Cerebellar cortex (tissue), 1 donor: Measurements from ENCODE around the gene INTS14.

Source experiments
- DNase-seq: peaks from one replicate; pipeline ENCODE4 v3.0.0-alpha.2; 2015; ENCODE audit warnings: low spot score

The INTS14 gene

DNA sequence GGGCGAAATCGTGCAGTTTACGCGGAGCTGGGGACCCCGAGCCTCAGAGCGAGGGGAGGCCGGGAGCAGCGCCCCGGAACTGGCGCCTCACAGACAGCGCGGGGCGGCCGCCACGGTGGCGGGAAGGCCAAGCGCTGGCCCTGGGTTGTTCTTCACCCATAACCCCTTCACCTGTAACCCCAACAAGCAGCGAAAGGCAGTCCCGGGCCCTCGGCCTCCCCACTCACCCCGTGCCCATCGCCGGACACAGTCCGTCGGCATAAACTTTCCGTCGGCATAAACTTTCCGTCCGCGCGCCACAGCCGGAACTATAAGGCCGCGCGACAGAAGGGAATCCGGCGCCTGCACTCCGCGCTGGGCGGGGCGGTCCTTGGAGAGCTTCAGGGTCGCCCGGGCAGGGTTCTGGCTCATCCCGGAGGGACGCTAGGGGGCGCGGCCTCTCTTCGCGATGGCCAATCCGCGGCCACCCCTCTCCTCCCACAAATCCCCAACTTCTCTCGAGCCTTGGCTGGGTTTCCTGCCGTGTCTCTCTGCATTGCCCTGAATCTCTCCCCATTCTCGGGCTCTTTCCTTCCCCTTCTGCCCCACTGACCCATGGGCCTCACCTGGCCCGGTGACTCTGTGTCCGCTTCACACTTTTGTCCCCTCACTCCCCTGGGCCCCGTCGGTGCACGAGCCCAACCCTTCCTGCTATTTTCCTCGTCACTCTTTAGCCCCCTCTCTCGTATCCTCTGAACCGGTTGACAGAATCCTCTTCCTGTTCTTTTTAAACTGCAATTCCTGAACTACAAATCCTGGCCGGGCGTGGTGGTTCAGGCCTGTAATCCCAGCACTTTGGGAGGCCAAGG, at the start of gene INTS14:
Gene INTS14, minus strand, starts transcription at position 261 of the 848 bp plus-strand sequence. CDS start 3,751 bp downstream, outside the sequence.
- peak; percentile 97 for DNase-seq

- DNase-seq = no peak
Measured at GRCh38 chr15:65659502-65660052, 48.6 kb upstream of the INTS14 start.

GRCh38 chr15:65655457-65655856, 44.5 kb upstream of the INTS14 start:
- no peak for DNase-seq

GRCh38 chr15:65655026-65655425, 44.1 kb upstream of the INTS14 start:
- no peak for DNase-seq

DNA sequence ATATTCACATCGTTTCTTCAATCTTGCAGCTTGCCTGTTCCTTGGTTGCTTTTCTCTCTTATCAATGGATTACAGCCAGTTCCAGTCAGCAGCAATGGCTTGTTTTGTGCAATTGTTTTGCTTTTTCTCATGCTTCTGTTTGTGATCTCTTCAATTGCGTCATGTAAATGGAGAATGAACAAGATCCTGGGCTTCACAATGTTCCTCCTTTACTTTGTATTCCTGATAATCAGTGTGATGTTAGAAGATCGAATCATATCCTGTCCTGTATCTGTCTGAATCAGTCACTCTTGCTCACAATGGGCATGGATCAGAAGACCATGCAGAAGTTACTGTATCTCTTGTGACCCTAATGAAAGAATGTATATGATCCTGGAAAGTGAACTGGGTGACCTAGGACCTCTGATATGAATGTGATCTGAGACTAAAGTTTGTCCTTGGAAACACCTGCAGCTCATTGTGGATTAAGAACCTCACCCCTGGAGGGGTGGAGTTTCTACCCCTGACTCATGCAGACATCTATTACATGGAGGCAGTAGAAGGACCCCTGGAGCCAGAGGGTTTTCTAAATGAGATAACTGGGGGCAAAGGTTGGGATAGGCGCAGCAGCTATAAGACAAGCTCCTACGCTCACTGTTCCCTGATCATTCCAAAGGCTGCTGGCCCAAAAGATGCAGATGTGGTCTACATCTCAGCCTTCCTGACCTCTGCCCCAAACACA, 43.0 kb upstream of the INTS14 start:
- DNase-seq = no peak

DNA sequence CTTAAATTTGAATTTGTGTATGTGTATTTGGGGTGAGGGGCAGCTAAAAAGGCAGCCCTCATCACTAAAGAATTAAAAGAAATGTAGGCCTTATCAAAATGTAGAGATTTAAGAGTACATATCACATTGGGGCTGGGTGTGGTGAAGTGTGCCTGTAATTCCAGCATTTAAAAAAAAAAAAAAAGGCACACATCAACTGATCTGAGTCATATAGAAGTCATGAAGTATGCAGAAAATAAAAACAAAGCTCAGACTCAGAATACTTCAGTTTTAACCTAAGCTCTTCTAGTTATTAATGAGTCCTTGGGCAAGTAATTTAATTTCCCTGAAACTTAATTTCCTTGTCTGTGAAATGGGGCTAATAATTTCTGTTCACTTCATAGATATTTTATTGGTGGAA, 42.4 kb upstream of the INTS14 start:
- no peak for DNase-seq

DNA sequence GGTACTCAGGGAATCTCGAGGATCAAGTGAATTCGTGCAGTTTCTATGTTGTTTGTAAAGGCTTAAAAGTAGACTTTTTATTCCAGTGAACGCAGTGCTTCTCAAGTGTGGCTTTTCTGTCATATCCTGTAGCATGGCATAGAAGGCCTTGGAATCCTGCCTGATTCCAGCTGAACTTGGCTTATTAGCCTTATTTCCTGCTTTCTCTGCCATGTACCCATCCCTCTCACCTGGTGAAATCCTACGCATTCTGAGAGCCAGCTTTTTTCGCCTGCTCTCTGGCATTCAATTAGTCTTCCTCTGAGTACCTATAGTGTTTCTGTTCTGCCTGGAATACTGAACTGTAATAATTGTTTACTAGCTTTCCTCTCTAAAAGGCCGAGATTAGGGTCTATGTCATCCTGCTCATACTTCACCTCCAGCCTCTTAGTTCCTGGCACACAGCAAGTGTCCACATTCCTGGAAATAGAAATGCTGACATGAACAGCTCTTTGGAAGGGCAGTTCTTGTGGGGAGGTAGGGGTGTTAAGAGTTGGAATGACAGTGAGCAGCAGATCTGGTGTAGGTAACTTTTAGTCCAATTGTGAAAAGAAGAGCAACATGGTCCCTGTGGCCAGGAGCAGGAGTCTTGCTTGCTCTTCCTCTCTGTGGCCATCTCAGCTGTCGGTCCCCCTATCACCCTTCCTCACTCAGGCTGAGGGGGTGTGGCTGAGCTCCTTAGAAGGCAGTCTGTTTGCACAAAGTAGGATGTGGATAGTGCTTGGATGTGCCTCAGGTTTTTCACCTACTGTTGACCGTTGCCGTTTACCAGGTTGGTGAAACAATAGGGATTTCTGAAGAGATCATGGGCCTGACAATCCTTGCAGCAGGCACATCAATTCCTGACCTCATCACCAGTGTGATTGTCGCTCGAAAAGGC, 41.2 kb upstream of the INTS14 start:
- peak; percentile 65 for DNase-seq

DNA sequence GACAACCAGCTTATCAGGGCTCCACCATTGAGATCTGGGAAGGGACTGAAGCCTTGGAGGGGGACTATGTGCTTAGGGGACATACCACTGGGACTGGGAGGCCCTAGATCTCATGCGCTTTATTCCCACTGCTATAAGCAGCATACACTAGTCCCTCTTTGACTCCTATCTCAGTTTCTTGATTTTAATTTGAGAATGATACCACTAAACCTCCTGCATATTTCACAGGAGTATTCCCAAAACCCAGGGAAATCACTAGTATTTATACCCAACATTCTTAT, 40.1 kb upstream of the INTS14 start:
- DNase-seq = no peak

GRCh38 chr15:65650312-65651041, 39.5 kb upstream of the INTS14 start:
- no peak for DNase-seq

GRCh38 chr15:65646486-65646885, 35.6 kb upstream of the INTS14 start:
- DNase-seq = no peak

DNA sequence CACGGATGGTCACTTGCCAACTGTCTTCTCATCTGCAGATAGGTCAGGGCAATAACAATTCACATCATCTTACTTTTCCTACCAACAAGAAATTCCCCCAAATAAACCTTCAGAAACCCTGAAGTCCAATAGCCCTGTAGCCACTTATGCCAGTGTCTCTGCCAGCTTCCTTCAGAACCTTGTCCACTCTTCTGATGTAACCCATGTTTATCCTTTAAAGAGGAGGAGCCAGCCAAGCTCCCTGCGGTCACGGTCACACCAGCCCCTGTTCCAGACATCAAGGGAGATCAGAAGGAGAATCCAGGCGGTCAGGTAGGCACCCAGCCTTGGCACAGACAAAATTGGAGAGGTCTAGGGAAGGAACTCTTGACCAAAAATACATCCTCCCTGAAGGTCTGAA, 34.5 kb upstream of the INTS14 start:
- DNase-seq = no peak

GRCh38 chr15:65644282-65644681, 33.4 kb upstream of the INTS14 start:
- no peak for DNase-seq

- DNase-seq = no peak
Measured at GRCh38 chr15:65642594-65642993, 31.7 kb upstream of the INTS14 start.

DNA sequence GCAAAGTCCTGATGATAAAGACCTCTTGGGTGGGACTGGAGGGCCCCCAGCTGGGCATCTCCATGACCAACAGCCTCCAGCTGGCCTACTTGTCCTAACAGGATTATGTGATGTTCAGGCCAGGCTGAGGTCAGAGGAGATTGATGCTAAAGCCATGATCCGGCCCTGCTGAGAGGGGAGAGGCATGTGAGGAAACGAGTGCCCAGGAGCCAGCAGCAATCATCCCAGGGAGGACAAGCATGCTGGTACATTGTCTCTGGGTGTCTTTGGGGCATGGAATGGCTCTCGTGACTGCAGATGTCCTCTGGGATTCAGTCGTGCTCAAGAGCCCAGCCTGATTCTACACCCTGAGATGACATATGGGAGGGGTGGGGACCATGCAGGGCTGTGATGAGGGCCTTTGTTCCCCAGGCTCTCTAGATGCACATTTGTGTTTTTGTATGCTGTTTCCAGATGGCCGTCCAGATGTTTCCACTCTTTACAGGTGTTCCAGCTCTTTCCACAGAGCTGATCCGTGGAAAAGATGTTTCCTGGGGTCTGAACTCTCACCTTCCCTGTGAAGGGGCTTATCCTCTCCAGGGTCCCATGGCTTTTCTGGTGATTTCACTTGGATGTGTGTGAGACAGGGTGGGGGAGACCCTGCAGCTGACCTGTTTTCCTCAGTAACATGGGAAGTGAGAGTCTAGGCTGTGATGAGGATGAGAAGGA, 31.0 kb upstream of the INTS14 start:
- no peak for DNase-seq

DNA sequence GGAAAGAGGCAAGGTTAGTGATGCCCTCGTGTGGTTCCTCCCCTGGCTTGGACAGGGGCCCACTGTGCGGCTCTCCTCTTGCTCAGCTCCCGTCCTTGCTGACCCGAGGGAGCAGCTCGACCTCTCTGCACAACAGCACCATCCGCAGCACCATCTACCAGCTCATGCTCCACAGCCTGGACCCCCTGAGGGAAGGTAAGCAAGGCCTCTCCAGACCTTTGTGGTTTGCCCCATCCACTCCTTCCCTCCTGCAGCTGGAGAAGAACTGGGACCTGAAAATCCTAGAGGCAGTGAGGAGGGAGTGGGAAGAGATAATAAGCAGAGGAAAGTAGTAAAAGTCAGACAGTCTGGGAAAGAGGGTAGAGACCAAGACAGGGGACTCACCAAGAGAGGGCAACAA, 28.6 kb upstream of the INTS14 start:
- DNase-seq = no peak

- DNase-seq = peak; percentile 79
Measured at GRCh38 chr15:65638681-65639089, 27.8 kb upstream of the INTS14 start.

DNA sequence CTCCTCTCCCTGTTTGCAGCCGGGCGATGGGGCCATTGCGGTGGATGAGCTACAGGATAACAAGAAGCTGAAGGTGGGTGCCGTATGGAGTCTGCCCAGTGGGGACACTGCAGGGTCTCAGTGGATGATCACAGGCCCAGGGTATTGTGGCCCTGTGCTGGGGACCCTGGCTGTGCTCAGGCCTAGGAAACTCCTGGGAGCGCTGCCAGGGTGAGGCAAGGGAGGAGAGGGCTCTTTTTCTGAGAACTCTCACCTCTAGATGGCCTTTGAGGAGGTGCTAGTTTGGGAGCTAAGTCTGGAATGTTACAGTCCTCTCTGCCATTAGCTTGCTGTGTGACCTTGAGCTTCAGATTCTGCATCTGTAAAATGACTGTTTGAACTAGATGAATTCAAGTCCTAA, 27.2 kb upstream of the INTS14 start:
- no peak for DNase-seq

GRCh38 chr15:65634356-65634755, 23.4 kb upstream of the INTS14 start:
- DNase-seq = no peak

DNA sequence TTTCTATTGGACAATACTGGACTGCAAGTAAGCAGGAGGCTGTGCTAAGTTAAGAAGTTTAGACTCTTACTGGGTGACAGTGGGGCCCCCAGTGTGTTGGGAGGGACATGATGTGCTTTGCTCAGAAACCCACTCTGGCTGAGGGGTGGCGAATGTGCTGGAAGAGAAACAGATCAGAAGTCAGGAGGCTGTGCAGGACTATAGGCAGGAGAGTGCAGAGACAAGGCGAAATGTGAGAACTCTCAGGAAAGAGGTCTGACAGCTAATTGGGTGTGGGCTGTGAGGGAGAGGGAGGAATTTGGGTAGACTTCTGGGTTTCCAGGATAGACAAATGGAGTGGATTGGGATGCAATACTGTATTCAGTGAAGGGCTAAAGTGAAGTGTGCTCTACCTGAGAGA, 22.8 kb upstream of the INTS14 start:
- no peak for DNase-seq

DNA sequence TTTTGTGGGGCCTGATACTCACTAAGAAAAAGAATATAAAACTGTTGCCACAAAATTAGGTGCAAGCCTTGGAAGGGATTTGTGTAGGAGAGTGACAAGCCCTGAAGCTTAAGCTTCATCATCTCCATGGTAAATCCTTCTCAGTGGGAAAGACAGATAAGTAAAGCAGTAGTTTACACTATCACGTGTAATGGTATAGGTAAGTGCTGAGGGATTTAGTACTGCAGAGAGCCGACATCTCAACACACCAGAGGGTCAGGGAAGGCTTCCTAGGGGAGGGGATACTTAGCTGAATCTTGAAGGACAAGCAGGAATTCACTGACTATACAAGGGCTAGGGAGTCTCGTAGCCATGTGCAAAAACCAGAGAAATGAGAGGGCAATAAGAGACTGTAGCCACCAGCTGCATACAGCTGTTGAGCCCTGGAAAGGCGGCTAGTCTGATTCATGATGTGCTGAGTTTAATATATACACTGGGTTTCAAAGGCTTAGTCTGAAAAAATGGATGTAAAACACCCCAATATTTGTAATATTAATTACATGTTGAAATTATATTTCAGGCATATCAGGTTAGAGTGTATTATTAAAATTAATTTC, 21.9 kb upstream of the INTS14 start:
- no peak for DNase-seq
